IPS-NIHi11 (cell line): Measurements from ENCODE around the gene GPC2.
"Not testable (repeated sequence)": the region's sequence is repeated elsewhere in the genome, so short reads cannot be mapped to it uniquely, and the experiment has no call there.

ENCODE experiments used
- DNase-seq: peaks from one replicate; pipeline ENCODE4 v3.0.0; 2012; ENCODE audit warnings: mixed read lengths, low spot score

GPC2 gene, protein sequence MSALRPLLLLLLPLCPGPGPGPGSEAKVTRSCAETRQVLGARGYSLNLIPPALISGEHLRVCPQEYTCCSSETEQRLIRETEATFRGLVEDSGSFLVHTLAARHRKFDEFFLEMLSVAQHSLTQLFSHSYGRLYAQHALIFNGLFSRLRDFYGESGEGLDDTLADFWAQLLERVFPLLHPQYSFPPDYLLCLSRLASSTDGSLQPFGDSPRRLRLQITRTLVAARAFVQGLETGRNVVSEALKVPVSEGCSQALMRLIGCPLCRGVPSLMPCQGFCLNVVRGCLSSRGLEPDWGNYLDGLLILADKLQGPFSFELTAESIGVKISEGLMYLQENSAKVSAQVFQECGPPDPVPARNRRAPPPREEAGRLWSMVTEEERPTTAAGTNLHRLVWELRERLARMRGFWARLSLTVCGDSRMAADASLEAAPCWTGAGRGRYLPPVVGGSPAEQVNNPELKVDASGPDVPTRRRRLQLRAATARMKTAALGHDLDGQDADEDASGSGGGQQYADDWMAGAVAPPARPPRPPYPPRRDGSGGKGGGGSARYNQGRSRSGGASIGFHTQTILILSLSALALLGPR

DNA sequence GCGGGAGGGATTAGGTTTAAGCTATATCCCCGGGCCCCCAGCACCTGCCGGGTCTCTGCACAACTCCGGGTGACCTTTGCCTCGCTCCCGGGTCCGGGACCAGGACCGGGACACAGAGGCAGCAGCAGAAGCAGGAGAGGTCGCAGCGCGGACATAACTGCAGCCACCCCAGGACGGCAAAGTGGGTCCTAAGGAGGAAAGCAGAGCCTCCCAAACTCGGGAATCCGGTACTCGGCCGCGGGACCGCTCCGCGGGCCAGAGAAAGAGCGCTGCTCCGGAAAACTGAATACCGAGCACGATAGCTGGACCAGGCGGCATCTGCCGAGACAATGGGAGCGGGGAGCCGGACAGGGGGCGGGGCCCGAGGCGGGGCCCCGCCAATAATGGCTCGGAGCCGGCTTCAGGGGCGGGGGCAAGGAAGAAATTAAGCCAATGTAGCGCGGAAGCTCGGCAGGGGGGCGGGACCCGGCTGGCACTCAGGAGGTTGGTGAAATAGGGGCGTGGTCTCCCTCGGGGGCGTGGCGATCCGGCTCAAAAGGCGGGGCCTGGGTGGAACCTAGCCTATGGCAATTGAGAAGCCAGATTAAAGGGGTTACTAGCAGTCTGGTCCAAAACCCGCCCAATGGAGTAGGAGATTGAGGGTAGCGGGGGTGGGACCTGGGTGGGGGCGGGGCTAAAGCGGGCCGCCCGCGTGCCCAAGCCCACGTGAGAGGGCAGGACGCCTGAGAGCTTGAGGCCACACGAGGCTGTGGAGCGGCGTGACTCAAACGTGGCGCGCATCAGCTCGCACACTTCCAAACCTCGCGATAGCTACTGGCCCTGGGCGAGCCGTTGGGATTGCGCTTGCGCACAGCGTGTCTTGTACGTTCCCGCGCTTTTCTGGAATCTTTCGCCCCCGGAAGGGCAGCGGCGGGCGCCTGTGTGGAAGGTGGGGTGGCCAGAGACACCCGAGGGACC lies at the start of gene GPC2, which contains the start of gene STAG3:
Gene GPC2 (minus strand): TSS at position 337 of the 957 bp plus-strand sequence. CDS start 182 bp downstream, at position 155.
Gene STAG3 (plus strand): TSS at position 874 of the 957 bp plus-strand sequence. CDS start 2,639 bp downstream, outside the sequence.
- peak; percentile 96 for DNase-seq

DNA sequence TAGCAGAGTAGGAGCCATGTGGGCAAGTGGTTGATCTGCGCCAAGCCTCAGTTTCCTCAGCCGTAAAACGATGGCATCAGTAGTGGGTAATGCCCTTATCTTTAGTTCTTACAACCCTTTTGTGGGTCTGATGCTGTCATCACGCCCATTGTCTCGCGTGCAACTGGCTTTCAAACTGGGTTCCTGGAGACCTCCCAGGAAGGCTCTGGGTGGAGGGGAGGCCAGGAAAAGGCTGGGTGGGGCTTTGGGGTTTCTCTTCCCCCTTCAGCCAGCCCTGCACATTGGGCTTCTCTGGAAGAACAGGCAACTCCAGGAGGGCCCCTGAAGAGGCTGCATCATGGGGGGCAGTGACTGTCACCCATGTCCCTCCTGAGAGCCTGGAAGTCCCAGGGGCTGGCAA lies 47.7 kb upstream of the GPC2 start:
- DNase-seq, result not testable (repeated sequence)

DNA sequence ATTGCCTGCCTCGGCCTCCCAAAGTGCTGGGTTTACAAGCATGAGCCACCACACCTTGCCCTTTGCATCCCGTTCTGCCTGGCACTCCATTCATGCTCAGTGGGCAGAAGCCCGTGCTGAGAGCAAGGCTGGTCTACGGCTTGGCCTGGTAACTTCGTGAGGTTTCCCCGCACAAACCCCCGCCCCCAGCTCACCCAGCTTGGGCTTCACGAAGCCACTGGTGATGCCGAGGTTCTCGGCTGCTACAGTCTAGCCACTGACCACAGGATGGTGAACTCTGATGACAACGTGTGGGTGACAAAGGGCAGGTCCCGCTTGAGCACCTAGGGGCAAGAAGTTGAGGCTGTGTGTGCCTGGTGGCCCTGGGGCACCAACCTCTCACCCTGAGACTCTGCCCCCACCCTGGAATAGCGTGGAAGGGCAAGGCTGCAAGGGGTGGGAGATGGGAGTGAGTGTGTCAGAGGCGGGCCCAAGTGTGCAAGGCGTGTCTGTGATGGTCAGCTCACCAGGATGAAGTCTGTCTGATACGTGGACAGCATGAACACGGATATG lies 46.3 kb upstream of the GPC2 start:
- DNase-seq, result not testable (repeated sequence)

DNA sequence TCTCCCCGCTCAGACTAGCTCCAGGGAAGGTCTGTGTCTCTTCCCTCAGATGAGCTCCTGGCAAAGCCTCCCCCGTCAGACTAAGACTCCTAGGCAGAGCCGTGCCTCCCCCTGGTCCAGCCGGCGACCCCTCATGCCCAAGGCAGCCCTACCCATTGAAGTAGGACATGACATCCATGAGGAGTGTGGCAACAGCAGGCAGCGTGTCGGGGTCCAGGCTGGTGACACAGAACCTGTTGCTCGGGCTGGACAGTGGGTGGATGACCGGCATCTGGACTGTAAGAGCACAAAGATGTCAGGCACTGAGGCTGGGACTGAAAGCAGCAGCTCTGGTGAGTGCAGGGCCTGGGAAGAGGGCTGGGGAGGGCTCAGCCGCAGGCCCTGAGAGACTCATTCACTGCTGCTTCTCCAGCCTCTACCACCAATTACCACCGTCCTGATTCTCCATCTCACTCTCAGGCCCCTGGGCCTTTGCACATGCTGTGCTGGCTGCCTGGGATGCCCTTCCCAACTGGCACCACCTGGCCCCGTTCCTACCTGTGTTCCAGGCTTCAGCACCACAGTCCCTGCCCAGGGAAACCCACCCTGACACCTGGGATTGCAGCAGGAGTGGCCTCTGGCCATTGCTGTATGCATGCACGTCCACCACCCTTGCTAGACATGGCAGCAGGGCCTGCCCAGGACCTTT lies 45.4 kb upstream of the GPC2 start:
- DNase-seq, result no peak

DNA sequence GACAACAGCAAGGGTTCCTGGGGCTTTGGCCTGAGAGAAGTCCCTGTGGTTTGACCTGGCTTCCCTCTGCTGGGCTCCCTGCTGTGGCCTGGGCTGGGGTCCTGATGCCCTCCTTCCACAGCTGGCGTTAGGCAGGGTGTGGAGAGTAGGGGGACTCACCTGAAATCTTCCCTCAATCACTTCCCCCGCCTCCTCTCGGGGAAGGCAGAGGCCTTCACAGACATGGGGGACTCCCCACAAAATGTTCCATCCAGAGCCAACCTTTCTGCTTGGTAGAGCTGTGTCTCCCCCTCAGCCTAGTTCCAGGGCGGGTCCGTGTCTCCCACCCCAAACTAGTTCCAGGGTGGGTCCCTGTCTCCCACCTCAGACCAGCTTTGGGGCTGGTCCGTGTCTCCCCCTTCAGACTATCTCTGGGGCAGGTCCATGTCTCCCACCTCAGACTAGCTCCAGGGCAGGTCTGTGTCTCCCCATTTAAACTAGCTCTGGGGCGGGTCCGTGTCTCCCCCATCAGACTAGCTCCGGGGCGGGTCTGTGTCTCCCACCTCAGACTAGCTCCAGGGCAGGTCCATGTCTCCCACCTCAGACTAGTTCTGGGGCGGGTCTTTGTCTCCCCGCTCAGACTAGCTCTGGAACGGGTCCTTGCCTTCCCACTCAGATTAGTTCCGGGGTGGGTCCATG lies 44.7 kb upstream of the GPC2 start:
- no peak for DNase-seq

DNA sequence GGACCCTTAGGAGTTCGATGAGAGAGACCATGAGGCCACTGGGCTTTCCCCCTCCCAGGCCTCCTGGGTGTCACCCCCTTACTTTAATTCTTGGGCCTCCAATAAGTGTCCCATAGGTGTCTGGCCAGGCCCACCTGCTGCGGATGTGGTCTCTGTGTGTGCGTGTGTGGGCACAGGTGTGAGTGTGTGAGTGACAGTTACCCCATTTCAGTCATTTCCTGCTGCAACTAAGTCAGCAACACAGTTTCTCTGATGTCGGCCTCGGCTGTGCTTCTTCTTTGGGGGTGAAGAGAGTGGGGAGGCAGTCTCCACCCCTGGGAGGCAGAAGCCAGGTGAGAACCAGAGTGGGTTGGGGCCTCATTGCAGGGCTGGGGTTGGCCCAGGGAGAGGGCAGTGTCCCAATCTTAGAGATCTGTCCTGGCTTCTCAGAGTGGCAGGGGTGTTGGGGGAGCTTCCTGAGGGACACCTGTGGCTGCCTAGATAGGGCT lies 44.1 kb upstream of the GPC2 start:
- DNase-seq, result no peak

DNA sequence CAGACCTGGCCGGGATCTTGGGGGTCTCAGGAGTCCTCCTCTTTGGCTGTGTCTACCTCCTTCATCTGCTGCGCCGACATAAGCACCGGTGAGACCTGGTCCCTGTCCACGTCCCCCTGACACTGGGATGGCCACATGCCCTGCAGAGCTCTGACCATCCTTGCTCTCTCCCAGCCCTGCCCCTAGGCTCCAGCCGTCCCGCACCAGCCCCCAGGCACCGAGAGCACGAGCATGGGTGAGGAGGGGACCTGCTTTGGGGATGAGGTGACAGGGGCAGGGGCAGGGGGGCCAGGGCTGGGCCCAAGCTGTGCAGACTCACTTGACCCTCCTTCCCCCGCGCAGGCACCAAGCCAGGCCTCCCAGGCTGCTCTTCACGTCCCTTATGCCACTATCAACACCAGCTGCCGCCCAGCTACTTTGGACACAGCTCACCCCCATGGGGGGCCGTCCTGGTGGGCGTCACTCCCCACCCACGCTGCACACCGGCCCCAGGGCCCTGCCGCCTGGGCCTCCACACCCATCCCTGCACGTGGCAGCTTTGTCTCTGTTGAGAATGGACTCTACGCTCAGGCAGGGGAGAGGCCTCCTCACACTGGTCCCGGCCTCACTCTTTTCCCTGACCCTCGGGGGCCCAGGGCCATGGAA lies 43.5 kb upstream of the GPC2 start:
- DNase-seq, result no peak

DNA sequence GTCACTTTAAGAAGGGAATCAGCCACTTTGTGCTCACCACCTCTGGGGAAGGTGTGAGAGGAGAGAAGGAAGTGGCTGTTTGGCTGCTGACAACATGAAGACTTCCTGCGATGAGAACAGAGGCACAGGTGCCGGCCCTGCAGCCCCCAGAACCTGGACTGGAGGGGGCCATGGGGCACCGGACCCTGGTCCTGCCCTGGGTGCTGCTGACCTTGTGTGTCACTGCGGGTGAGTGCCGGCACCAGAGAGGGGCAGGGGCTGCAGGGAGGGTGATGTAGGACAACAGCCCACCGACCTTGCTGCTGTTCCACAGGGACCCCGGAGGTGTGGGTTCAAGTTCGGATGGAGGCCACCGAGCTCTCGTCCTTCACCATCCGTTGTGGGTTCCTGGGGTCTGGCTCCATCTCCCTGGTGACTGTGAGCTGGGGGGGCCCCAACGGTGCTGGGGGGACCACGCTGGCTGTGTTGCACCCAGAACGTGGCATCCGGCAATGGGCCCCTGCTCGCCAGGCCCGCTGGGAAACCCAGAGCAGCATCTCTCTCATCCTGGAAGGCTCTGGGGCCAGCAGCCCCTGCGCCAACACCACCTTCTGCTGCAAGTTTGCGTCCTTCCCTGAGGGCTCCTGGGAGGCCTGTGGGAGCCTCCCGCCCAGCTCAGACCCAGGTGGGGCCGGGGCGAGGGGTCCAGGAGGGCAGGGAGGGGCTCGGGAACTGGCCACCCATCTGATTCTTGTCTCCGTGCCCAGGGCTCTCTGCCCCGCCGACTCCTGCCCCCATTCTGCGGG lies 42.8 kb upstream of the GPC2 start, which contains the start of gene PVRIG:
Gene PVRIG (plus strand): TSS at position 149 of the 785 bp plus-strand sequence. CDS start 22 bp downstream, at position 171.
- DNase-seq, result not testable (repeated sequence)

DNA sequence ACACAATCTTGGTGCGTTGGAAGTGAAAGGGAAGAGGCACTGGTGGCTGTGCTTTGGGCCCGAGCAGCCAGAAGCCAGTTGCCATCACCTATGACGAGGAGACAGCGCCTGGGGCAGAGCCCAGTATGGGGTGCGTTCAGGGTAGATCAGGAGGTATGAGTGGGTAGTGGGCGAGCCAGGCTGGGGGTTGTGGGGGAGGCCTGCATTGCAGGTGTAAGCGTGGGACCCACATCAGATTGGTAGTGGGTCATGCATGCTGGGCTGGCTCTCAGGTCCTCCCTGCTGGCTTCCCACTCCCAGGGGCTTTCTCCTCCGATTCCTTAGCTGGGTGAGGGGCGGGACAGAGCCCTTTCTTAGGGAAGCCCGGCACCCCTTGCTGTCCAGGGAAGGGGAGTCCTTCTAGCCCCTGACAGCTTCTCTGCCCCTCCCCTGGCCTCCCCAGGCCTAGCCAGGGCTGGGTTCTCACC lies 42.1 kb upstream of the GPC2 start:
- no peak for DNase-seq

DNA sequence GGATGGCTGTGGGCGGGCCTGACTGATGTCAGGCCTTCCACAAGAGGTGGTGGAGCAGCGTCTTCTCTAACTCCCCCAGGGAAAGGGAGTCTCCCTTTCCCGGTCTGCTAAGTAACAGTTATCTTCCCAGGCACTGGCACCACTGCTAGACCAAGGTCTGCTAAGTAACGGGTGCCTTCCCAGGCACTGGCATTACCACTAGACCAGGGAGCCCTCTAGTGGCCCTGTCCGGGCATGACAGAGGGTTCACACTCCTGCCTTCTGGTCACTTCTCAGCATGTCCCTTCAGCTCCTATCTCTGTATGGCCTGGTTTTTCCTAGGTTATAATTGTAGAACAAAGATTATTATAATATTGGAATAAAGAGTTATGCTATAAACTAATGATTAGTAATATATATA lies 40.8 kb upstream of the GPC2 start:
- not testable (repeated sequence) for DNase-seq

DNA sequence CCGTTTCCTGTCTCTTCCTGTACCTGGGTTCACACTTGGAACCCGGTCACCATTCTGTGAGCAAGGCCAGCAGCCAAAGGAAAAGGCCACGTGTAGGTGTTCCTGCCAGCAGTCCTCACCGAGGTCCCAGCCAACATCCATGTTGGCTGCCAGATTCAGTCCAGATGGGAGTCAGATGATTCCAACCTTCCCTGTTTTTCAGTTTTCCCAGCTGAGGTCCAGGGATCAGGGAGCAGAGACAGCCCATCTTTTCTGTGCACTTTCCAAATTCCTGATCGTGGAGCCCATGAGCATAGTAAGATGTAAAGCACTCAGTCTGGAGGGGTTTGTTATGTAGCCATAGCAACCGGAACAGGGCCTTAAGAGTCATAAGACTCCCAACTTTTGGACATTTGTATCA lies 38.7 kb upstream of the GPC2 start:
- DNase-seq, result no peak

DNA sequence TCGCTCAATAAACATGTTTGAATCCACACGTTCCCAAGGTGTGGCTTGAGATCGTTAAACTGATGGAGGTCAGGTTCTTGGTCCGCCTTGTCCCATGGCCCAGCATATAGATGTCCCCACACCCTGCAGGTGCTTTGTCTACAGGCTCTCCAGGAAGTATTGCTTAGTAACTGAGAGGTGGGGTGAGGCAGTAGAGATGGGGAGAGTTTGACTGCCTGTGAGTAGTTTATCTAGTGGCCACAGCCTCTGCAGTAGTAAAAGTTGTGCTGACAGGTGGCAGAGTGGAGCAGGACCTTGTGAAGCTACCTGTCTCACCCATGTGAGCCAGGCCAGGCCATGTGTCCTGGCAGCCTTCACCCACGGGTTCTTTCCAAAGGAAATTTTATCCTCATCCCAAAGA lies 37.2 kb upstream of the GPC2 start:
- not testable (repeated sequence) for DNase-seq

DNA sequence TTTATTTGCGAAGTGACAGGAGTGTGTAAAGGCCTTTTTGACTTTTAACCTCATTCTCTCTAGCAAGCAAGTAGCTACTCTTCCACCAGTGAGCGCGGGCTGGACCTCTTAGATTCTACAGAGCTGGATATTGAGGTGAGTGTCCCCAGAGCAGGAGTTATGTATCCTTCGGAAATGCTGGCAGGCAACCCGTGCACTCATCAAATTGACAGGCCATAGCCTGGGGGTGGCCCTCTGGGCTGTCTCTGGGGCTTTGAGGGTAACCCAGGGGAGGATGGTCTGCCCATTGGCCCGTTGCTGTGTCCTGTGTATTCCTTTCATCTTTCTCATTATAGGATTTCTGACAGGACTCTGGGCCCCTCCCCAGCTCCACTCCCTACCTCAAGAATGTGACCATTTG lies 36.5 kb upstream of the GPC2 start:
- DNase-seq, result no peak

DNA sequence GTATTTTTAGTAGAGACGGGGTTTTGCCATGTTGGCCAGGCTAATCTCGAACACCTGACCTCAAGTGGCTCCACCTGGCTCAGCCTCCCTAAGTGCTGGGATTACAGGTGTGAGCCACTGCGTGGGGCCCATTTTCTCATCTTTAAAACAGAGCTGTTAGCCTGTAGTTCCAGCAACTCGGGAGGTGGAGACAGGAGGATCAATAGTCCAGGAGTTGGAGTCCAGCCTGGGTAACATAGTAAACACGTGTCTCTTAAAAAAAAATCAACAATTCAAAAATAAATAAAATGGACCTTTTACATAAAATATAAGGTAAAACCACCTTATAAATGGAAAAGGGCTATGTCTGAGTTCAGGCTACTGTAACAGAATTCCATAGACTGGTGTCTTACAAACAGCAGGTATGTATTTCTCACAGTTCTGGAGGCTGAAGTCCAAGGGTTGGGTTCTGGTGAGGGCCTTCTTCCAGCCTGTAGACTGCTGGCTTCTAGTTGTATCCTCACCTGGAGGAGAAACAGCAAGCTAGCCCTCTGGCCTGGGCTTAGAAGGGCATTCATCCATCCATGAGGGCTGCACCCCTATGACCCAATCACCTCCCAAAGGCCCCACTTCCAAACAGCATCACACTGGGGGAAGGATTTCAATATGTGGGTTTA lies 35.6 kb upstream of the GPC2 start:
- no peak for DNase-seq

DNA sequence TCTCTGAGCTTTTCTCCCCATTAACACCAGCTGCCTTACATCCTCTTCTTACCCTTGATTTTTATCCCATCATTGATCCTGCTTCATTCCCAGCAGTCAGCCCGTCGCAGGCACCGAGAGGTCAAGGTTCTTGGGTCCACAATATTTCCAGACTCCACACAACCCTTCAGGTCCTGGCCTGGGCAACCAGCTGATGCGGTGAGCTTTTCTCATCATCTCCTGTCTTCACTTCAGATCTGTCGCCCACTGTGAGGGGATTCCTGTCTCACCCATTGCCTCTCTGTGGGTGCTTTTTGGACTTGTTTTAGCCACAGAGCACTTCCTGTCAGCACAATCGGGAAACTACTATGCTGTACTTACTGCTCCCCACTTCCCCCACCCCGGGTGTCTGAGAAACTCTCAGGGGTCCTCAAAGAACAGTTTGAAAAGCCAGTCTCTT lies 34.2 kb upstream of the GPC2 start:
- DNase-seq, result no peak

DNA sequence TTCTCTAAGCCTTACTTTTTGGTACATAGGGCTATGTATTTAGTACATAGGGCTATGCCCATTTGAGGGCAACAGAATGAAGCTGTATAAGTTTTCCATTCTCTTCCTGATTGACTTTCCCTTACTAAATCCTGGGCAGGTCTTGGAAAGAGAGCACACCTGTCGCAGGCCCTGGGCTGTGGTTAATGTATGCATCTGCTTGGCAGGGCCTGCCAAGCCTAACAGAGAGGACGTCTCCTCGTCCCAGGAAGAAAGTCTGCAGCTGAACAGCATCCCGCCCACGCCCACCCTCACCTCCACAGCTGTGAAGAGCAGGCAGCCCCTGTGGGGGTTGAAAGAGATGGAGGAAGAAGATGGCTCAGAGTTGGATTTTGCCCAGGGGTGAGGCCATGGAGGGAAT lies 33.6 kb upstream of the GPC2 start:
- no peak for DNase-seq

DNA sequence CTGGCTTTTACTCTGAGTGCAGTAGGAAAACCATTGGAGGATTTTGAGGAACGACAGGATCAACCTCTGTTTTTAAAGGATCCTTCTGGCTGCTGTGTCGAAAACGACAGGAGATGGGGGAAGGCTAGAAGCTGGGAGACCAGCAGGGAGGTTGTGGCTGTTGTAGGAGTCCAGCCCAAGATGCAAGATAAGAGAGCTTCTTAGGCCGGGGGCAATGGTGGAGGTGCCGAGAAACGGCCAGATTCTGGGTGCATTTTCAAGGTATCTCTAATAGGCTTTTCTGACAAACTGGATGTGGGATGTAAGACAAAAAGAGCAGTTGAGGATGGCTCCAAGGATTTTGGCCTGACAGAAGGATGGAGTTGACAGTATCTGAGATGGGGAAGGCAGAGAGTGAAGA lies 32.3 kb upstream of the GPC2 start:
- no peak for DNase-seq

DNA sequence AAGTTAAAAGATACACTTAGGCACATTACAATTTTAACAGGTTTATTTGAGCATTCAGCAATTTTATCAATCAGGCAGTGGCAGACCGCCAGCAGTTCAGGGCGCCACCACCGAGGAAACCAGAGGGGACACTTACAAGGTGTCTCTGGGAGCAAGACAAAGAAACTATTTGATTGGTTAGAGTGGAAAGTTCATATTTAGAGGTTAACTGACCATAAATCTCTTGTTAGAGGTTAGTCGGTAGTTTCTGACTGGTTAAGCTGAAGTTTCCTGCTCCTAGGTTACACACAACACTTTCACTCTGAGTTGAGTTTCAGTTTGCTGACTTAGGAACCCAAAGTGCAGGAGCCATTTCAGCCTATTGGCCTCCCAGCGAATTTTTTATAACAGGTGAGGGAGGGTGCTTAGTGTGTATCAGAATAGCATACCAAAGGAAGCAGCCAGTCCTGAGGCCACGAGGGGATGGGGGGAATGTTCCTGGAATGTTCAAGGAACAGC lies 31.8 kb upstream of the GPC2 start:
- no peak for DNase-seq
